WTC11 (cell line): ENCODE measurements around the gene LATS2. TPM values are rescaled to one million over a fixed set of nuclear protein-coding genes. Genes with fewer than 3 reads are reported as not detected.
"Not testable (repeated sequence)": the region's sequence is repeated elsewhere in the genome, so short reads cannot be mapped to it uniquely, and the experiment has no call there.

Source experiments
- ATAC-seq: fragments of 200-7000 bp; cut with Tn5 transposase; 2 replicates; pipeline ENCODE4 v1.10.0; 2021; ENCODE audit warnings: mild to moderate bottlenecking, moderate library complexity
- CTCF ChIA-PET: fragments of 300-600 bp; sonication (Branson Sonifier 250); formaldehyde crosslinking; loops from one replicate; lab custom pipeline; 2021; ENCODE audit warnings: antibody characterized with exemption; lab: Charles Lee
- POLR2A ChIA-PET: fragments of 350-600 bp; sonication (Branson Sonifier 250); formaldehyde crosslinking; loops from one replicate; lab custom pipeline; 2021; ENCODE audit warnings: antibody characterized with exemption; lab: Charles Lee
- DNase-seq: peaks from one replicate; pipeline ENCODE4 v3.0.0; 2021; ENCODE audit warnings: low spot score
- H3K27ac Mint-ChIP-seq: 2 replicates; pipeline ENCODE4 v1.8.0; 2021; ENCODE audit warnings: mixed read lengths
- H3K27me3 Mint-ChIP-seq: 2 replicates; pipeline ENCODE4 v1.8.0; 2021; ENCODE audit warnings: low read depth, mild to moderate bottlenecking, moderate library complexity, mixed read lengths
- H3K36me3 Mint-ChIP-seq: 2 replicates; pipeline ENCODE4 v1.8.0; 2021; ENCODE audit warnings: mixed read lengths
- H3K4me1 Mint-ChIP-seq: 2 replicates; pipeline ENCODE4 v1.8.0; 2022; ENCODE audit warnings: mixed read lengths
- H3K4me3 Mint-ChIP-seq: 2 replicates; pipeline ENCODE4 v1.8.0; 2021; ENCODE audit warnings: mild to moderate bottlenecking, moderate library complexity, mixed read lengths
- H3K9me3 Mint-ChIP-seq: 2 replicates; pipeline ENCODE4 v1.8.0; 2021; ENCODE audit warnings: mixed read lengths
- ARID4B ChIP-seq: sonication (generic); formaldehyde crosslinking; IDR thresholded peaks from 2 replicates; pipeline ENCODE4 v1.8.0; 2023; ENCODE audit warnings: missing genetic modification reagents, mild to moderate bottlenecking, borderline replicate concordance
- CREB1 ChIP-seq: sonication (generic); formaldehyde crosslinking; IDR thresholded peaks from 2 replicates; pipeline ENCODE4 v1.8.0; 2023; ENCODE audit warnings: mild to moderate bottlenecking, missing genetic modification reagents
- GRHL2 ChIP-seq: fragments of 250-450 bp; sonication (Bioruptor Pico); IDR thresholded peaks from 2 replicates; pipeline ENCODE4 v1.8.0; 2022; ENCODE audit warnings: mild to moderate bottlenecking, moderate library complexity; ENCODE audit not compliant: insufficient replicate concordance, severe bottlenecking
- HMGXB4 ChIP-seq: sonication (generic); formaldehyde crosslinking; IDR thresholded peaks from 2 replicates; pipeline ENCODE4 v1.8.1; 2023; ENCODE audit warnings: mild to moderate bottlenecking, moderate library complexity, missing genetic modification reagents
- NFATC4 ChIP-seq: fragments of 250-450 bp; sonication (Bioruptor Pico); IDR thresholded peaks from 2 replicates; pipeline ENCODE4 v1.9.0; 2021; ENCODE audit warnings: mild to moderate bottlenecking
- NR1H2 ChIP-seq: sonication (generic); formaldehyde crosslinking; IDR thresholded peaks from 2 replicates; pipeline ENCODE4 v1.9.0; 2021; ENCODE audit warnings: mild to moderate bottlenecking, moderate library complexity, missing genetic modification reagents
- RORB ChIP-seq: fragments of 250-450 bp; sonication (Bioruptor Pico); IDR thresholded peaks from 2 replicates; pipeline ENCODE4 v1.9.0; 2021; ENCODE audit warnings: mild to moderate bottlenecking
- SMAD3 ChIP-seq: sonication (generic); formaldehyde crosslinking; IDR thresholded peaks from 2 replicates; pipeline ENCODE4 v1.8.0; 2022; ENCODE audit warnings: missing genetic modification reagents, mild to moderate bottlenecking, borderline replicate concordance
- ZNF138 ChIP-seq: sonication (generic); formaldehyde crosslinking; conservative IDR thresholded peaks from 2 replicates; pipeline ENCODE4 v1.8.1; 2022; ENCODE audit warnings: mild to moderate bottlenecking, moderate library complexity, missing genetic modification reagents
- ZNF281 ChIP-seq: sonication (generic); formaldehyde crosslinking; IDR thresholded peaks from 2 replicates; pipeline ENCODE4 v1.8.0; 2023; ENCODE audit warnings: mild to moderate bottlenecking, missing genetic modification reagents
- total RNA-seq: library from RNA; stranded (reverse); gene quantifications from 3 replicates; pipeline ENCODE4 v1.2.3, GENCODE V29; 2021
- TF ChIP-seq, protein P1 (sequence below): sonication (generic); formaldehyde crosslinking; IDR thresholded peaks from 2 replicates; pipeline ENCODE4 v1.8.1; 2022; ENCODE audit warnings: low read depth, mild to moderate bottlenecking, moderate library complexity, missing genetic modification reagents, borderline replicate concordance
- TF ChIP-seq, protein P2 (sequence below): fragments of 250-450 bp; sonication (Bioruptor Pico); IDR thresholded peaks from 2 replicates; pipeline ENCODE4 v1.9.0; 2021; ENCODE audit warnings: mild to moderate bottlenecking
- TF ChIP-seq, protein P3 (sequence below): sonication (generic); formaldehyde crosslinking; IDR thresholded peaks from 2 replicates; pipeline ENCODE4 v1.8.0; 2022; ENCODE audit warnings: mild to moderate bottlenecking, missing genetic modification reagents

The LATS2 gene
- total RNA-seq, 1 experiment from 2014 or later, result 28.9 TPM

- Mint-ChIP-seq H3K27ac (peak overlapping the region; percentile 44), H3K27me3 (no peaks in the 10 kb centered on the region), H3K4me1 (peaks cover 55% of the 10 kb centered on the region), H3K4me3 (no peak overlapping the region), H3K36me3 (peaks cover 8% of the 10 kb centered on the region; the same call in 1 of the 2 replicates), H3K9me3 (no peaks in the 10 kb centered on the region)
- ChIA-PET POLR2A (interaction anchor here (1.8 to 2.9 kb wide), 2 partner anchors 9 to 10 kb away, joined by 4 to 22 read pairs; partner anchors contain the start of gene LATS2), CTCF (interaction anchor here (0.8 to 1.4 kb wide), 2 partner anchors 11 to 24 kb away, joined by 3 to 4 read pairs; partner anchors contain the start of gene LATS2)
- DNase-seq (no peak), ATAC-seq (no peak)
- TF ChIP-seq, protein P1, sequence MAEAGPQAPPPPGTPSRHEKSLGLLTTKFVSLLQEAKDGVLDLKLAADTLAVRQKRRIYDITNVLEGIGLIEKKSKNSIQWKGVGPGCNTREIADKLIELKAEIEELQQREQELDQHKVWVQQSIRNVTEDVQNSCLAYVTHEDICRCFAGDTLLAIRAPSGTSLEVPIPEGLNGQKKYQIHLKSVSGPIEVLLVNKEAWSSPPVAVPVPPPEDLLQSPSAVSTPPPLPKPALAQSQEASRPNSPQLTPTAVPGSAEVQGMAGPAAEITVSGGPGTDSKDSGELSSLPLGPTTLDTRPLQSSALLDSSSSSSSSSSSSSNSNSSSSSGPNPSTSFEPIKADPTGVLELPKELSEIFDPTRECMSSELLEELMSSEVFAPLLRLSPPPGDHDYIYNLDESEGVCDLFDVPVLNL (CRISPR knock-in tag), result no peak
Measured at GRCh38 chr13:21050288-21051197, 10.8 kb downstream of the LATS2 start.

DNA sequence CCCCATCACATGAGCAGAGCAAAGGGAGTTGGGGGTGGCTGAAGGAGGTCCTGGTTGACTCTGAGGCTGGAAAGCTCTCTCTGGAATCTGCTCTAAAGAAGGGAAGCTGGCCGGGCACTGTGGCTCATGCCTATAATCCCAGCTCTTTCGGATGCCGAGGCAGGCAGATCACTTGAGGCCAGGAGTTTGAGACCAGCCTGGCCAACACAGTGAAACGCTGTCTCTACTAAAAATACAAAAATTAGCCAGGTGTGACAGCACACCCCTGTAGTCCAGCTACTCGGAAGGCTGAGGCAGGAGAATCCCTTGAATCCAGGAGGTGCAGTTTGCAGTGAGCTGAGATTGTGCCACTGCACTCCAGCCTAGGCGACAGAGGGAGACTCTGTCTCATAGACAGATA is 11.7 kb downstream of the LATS2 start:
- H3K4me3 Mint-ChIP-seq, ATAC-seq, H3K27me3 Mint-ChIP-seq, DNase-seq, H3K9me3 Mint-ChIP-seq: not testable (repeated sequence)
- Mint-ChIP-seq H3K36me3 (peaks cover 15% of the 10 kb centered on the region), H3K27ac (peak overlapping the region; percentile 98), H3K4me1 (peaks cover 47% of the 10 kb centered on the region)
- CTCF ChIA-PET, result interaction anchor here (0.8 to 1.4 kb wide), 4 partner anchors 12 to 131 kb away, joined by 3 to 6 read pairs (median 4); partner anchors contain the start of gene LATS2
- POLR2A ChIA-PET, result interaction anchor here (2.9 kb wide), 1 partner anchor 11 kb away, joined by 22 read pairs; the partner anchor contains the start of gene LATS2

DNA sequence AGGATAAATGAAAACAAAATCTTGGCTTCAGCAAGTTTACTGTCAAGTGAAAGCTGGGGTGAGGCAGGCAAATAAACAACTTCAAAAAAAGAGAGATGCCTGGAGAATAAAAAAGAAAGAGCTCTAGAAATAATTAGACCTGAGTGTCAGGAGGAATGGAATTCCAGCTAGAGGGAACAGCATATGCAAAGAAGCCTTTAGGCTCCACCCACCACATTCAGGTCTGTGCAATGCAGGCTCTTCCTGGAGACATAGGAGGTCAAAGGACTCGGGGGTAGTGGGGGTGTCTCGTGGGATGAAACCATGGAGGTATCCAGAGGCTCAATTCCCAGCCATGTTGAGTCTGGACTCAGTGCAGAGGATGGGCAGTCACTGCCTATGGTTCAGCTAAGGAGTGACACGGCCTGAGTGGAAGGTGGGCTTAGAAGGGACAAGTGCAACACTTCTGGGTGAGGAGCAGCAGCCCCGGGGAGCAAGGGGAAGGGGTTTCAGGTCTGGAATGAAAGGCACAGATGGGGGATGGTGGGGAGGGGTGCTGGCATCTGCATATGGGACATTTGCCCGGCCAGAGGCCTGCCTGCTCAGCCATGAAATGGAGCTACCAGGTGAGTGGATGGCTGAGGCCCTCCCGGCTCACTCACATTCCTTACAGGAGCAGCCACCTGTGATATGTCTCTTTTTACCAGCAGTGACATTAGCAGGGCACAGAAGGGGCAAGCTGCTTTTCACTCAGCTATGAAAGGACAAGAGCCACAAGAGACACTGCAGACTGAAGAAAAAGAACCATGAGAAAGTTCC is 12.3 kb downstream of the LATS2 start:
- Mint-ChIP-seq H3K27me3 (no peaks in the 10 kb centered on the region), H3K9me3 (no peaks in the 10 kb centered on the region), H3K27ac (peak overlapping the region; percentile 98)
- DNase-seq (peak; percentile 27), ATAC-seq (peak; percentile 84)
- TF ChIP-seq NR1H2 (CRISPR knock-in tag) (no peak), CREB1 (no peak), HMGXB4 (CRISPR knock-in tag) (no peak), ZNF138 (CRISPR knock-in tag) (no peak), GRHL2 (no peak), NFATC4 (CRISPR knock-in tag) (no peak), ARID4B (CRISPR knock-in tag) (no peak), RORB (no peak), SMAD3 (CRISPR knock-in tag) (no peak), ZNF281 (CRISPR knock-in tag) (no peak)
- TF ChIP-seq, protein P2, sequence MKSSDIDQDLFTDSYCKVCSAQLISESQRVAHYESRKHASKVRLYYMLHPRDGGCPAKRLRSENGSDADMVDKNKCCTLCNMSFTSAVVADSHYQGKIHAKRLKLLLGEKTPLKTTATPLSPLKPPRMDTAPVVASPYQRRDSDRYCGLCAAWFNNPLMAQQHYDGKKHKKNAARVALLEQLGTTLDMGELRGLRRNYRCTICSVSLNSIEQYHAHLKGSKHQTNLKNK, result no peak
- TF ChIP-seq, protein P3, sequence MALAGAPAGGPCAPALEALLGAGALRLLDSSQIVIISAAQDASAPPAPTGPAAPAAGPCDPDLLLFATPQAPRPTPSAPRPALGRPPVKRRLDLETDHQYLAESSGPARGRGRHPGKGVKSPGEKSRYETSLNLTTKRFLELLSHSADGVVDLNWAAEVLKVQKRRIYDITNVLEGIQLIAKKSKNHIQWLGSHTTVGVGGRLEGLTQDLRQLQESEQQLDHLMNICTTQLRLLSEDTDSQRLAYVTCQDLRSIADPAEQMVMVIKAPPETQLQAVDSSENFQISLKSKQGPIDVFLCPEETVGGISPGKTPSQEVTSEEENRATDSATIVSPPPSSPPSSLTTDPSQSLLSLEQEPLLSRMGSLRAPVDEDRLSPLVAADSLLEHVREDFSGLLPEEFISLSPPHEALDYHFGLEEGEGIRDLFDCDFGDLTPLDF (CRISPR knock-in tag), result no peak
- TF ChIP-seq, all 79 proteins: peak for 0
- ChIA-PET CTCF (interaction anchor here (0.8 to 1.4 kb wide), 4 partner anchors 13 to 131 kb away, joined by 3 to 6 read pairs (median 4); partner anchors contain the start of gene LATS2), POLR2A (interaction anchor here (2.9 kb wide), 1 partner anchor 11 kb away, joined by 22 read pairs; the partner anchor contains the start of gene LATS2)
- Mint-ChIP-seq H3K36me3 (peaks cover 19% of the 10 kb centered on the region), H3K4me3 (no peak overlapping the region; the same call in 1 of the 2 replicates), H3K4me1 (peaks cover 43% of the 10 kb centered on the region)
